HEK293T (cell line): ENCODE results near the gene TMED4.

Source experiments
- CTCF ChIA-PET: fragments of 350-600 bp; formaldehyde crosslinking; extraction: SDS; loops from one replicate; lab custom pipeline; 2021; ENCODE audit warnings: antibody characterized with exemption, inconsistent platforms; lab: Yijun Ruan, JAX
- POLR2A ChIA-PET: fragments of 350-600 bp; formaldehyde crosslinking; extraction: SDS; loops from one replicate; lab custom pipeline; 2020; ENCODE audit warnings: antibody characterized with exemption, inconsistent platforms; lab: Yijun Ruan, JAX
- DNase-seq: peaks from one replicate; pipeline ENCODE4 v3.0.0; 2012; ENCODE audit warnings: mixed read lengths; ENCODE audit errors: extremely low spot score
- ARNT ChIP-seq: fragments of 450-650 bp; IDR thresholded peaks from 2 replicates; pipeline ENCODE4 v1.6.1; 2017; ENCODE audit warnings: mild to moderate bottlenecking
- BHLHE40 ChIP-seq: fragments of 450-650 bp; IDR thresholded peaks from 2 replicates; pipeline ENCODE4 v1.6.1; 2016; ENCODE audit warnings: mild to moderate bottlenecking, moderate library complexity, borderline replicate concordance
- CTBP1 ChIP-seq: fragments of 450-650 bp; IDR thresholded peaks from 2 replicates; pipeline ENCODE4 v1.6.1; 2016; ENCODE audit warnings: borderline replicate concordance
- ELF4 ChIP-seq: fragments of 450-650 bp; IDR thresholded peaks from 2 replicates; pipeline ENCODE4 v1.6.1; 2017; ENCODE audit warnings: antibody characterized with exemption
- FOXA1 ChIP-seq: fragments of 450-650 bp; IDR thresholded peaks from 2 replicates; pipeline ENCODE4 v1.6.1; 2016; ENCODE audit warnings: mild to moderate bottlenecking
- FOXK2 ChIP-seq: fragments of 450-650 bp; IDR thresholded peaks from 2 replicates; pipeline ENCODE4 v1.6.1; 2016; ENCODE audit warnings: mild to moderate bottlenecking
- FOXM1 ChIP-seq: fragments of 450-650 bp; IDR thresholded peaks from 2 replicates; pipeline ENCODE4 v1.6.1; 2017; ENCODE audit warnings: mild to moderate bottlenecking, borderline replicate concordance
- HDGF ChIP-seq: fragments of 450-650 bp; IDR thresholded peaks from 2 replicates; pipeline ENCODE4 v1.6.1; 2017; ENCODE audit warnings: antibody characterized with exemption, borderline replicate concordance
- L3MBTL2 ChIP-seq: fragments of 450-650 bp; conservative IDR thresholded peaks from 2 replicates; pipeline ENCODE4 v1.6.1; 2016; ENCODE audit warnings: mild to moderate bottlenecking
- LEF1 ChIP-seq: fragments of 450-650 bp; IDR thresholded peaks from 2 replicates; pipeline ENCODE4 v1.6.1; 2017; ENCODE audit warnings: mild to moderate bottlenecking, borderline replicate concordance
- NFRKB ChIP-seq: fragments of 450-650 bp; IDR thresholded peaks from 2 replicates; pipeline ENCODE4 v1.6.1; 2016; ENCODE audit warnings: mild to moderate bottlenecking, moderate library complexity
- PKNOX1 ChIP-seq: fragments of 450-650 bp; IDR thresholded peaks from 2 replicates; pipeline ENCODE4 v1.6.1; 2016
- SP1 ChIP-seq: fragments of 450-650 bp; IDR thresholded peaks from 2 replicates; pipeline ENCODE4 v1.6.1; 2017
- SUZ12 ChIP-seq: fragments of 450-650 bp; IDR thresholded peaks from 2 replicates; pipeline ENCODE4 v1.6.1; 2016; ENCODE audit warnings: mild to moderate bottlenecking
- TARDBP ChIP-seq: fragments of 450-650 bp; IDR thresholded peaks from 2 replicates; pipeline ENCODE4 v1.6.1; 2016
- ZNF384 ChIP-seq: fragments of 450-650 bp; IDR thresholded peaks from 2 replicates; pipeline ENCODE4 v1.6.1; 2016

Gene TMED4

GRCh38 chr7:44548893-44549292 is 33.1 kb downstream of the TMED4 start:
- POLR2A ChIA-PET, result interaction anchor here (1.4 kb wide), 1 partner anchor 17 kb away, joined by 3 read pairs; no protein-coding TSS in a partner anchor

GRCh38 chr7:44547536-44548231 is 34.3 kb downstream of the TMED4 start:
- POLR2A ChIA-PET, result interaction anchor here (0.7 to 1.4 kb wide), 3 partner anchors 18 to 393 kb away, joined by 3 read pairs; no protein-coding TSS in a partner anchor
- TF ChIP-seq FOXM1, result no peak
- TF ChIP-seq FOXA1, result no peak
- TF ChIP-seq HDGF, result no peak
- no peak for TF ChIP-seq BHLHE40
- TF ChIP-seq ELF4, result no peak
- TF ChIP-seq ARNT, result no peak
- no peak for TF ChIP-seq L3MBTL2
- TF ChIP-seq FOXK2, result no peak
- TF ChIP-seq LEF1, result no peak
- no peak for TF ChIP-seq TARDBP
- no peak for TF ChIP-seq SUZ12
- TF ChIP-seq SP1, result no peak
- TF ChIP-seq NFRKB, result no peak
- TF ChIP-seq CTBP1, result no peak
- no peak for DNase-seq
- CTCF ChIA-PET, result interaction anchor here (0.6 to 1.2 kb wide), 3 partner anchors 13 to 251 kb away, joined by 4 to 10 read pairs (median 5); no protein-coding TSS in a partner anchor

More at GRCh38 chr7:44548893-44549292, 33.1 kb downstream of the TMED4 start:
- DNase-seq, result no peak
- CTCF ChIA-PET, result no interaction called here
- TF ChIP-seq SUZ12 (no peak), FOXK2 (no peak), PKNOX1 (no peak), FOXA1 (no peak), ARNT (no peak), L3MBTL2 (no peak), LEF1 (no peak), BHLHE40 (no peak), ELF4 (no peak), CTBP1 (no peak), ZNF384 (no peak), FOXM1 (no peak), SP1 (no peak), NFRKB (no peak), HDGF (no peak), TARDBP (no peak)

GRCh38 chr7:44541876-44542610 is 40.0 kb downstream of the TMED4 start:
- TF ChIP-seq TARDBP (no peak), ARNT (no peak)
- no peak for DNase-seq
- POLR2A ChIA-PET, result interaction anchor here (2.7 kb wide), 1 partner anchor 32 kb away, joined by 9 read pairs; the partner anchor contains the start of gene DDX56
- CTCF ChIA-PET, result no interaction called here

GRCh38 chr7:44541028-44541869 is 40.8 kb downstream of the TMED4 start, which contains the start of gene NPC1L1:
NPC1L1 (minus strand) TSS chr7:44541330; CDS start chr7:44541259, 71 bp downstream.
- no peak for TF ChIP-seq ZNF384
- no peak for TF ChIP-seq SUZ12
- no peak for TF ChIP-seq FOXK2
- TF ChIP-seq SP1, result no peak
- TF ChIP-seq ARNT, result no peak
- TF ChIP-seq ELF4, result no peak
- no peak for TF ChIP-seq BHLHE40
- TF ChIP-seq FOXA1, result no peak
- TF ChIP-seq TARDBP, result no peak
- no peak for TF ChIP-seq L3MBTL2
- TF ChIP-seq FOXM1, result no peak
- TF ChIP-seq CTBP1, result no peak
- TF ChIP-seq PKNOX1, result no peak
- no peak for TF ChIP-seq NFRKB
- no peak for TF ChIP-seq LEF1
- TF ChIP-seq HDGF, result no peak
- ChIA-PET CTCF (no interaction called here), POLR2A (interaction anchor here (2.7 kb wide), 1 partner anchor 33 kb away, joined by 9 read pairs; the partner anchor contains the start of gene DDX56)
- DNase-seq, result no peak

GRCh38 chr7:44540592-44541027 is 41.4 kb downstream of the TMED4 start:
- no peak for DNase-seq
- POLR2A ChIA-PET, result no interaction called here
- CTCF ChIA-PET, result no interaction called here
- no peak for TF ChIP-seq ELF4
- no peak for TF ChIP-seq ARNT
- no peak for TF ChIP-seq L3MBTL2
- no peak for TF ChIP-seq LEF1
- TF ChIP-seq BHLHE40, result no peak
- TF ChIP-seq NFRKB, result no peak
- no peak for TF ChIP-seq HDGF
- no peak for TF ChIP-seq SUZ12
- TF ChIP-seq SP1, result no peak
- TF ChIP-seq FOXM1, result no peak
- no peak for TF ChIP-seq FOXA1
- TF ChIP-seq CTBP1, result no peak
- no peak for TF ChIP-seq ZNF384
- TF ChIP-seq PKNOX1, result no peak
- no peak for TF ChIP-seq FOXK2
